DOHH2 (cell line): ENCODE data around the gene ALAS1.
"Not testable (repeated sequence)": the region's sequence is repeated elsewhere in the genome, so short reads cannot be mapped to it uniquely, and the experiment has no call there.

ENCODE experiments used
- H3F3A ChIP-seq: fragments of 200-600 bp; sonication (generic), shearing (Covaris generic); 2 replicates; pipeline ENCODE4 v1.6.0; 2016; ENCODE audit warnings: antibody characterized with exemption, mild to moderate bottlenecking; ENCODE audit not compliant: control insufficient read depth, insufficient read depth
- H3K27ac ChIP-seq: fragments of 200-600 bp; sonication (generic); 2 replicates; pipeline ENCODE4 v1.5.1; 2014; ENCODE audit warnings: low read depth, mild to moderate bottlenecking, low read length, moderate library complexity
- H3K27me3 ChIP-seq: fragments of 200-600 bp; sonication (generic); 2 replicates; pipeline ENCODE4 v1.6.1; 2014; ENCODE audit warnings: mild to moderate bottlenecking, low read length, mixed read lengths; ENCODE audit not compliant: control insufficient read depth
- H3K36me3 ChIP-seq: fragments of 200-600 bp; sonication (generic); 2 replicates; pipeline ENCODE4 v1.6.1; 2014; ENCODE audit warnings: mild to moderate bottlenecking, low read length, moderate library complexity, mixed read lengths; ENCODE audit not compliant: control insufficient read depth
- H3K4me1 ChIP-seq: fragments of 200-600 bp; sonication (generic); 2 replicates; pipeline ENCODE4 v1.6.1; 2014; ENCODE audit warnings: mild to moderate bottlenecking, low read length, mixed read lengths; ENCODE audit not compliant: control insufficient read depth
- H3K4me2 ChIP-seq: fragments of 200-600 bp; sonication (generic); 2 replicates; pipeline ENCODE4 v1.6.0; 2014; ENCODE audit warnings: mild to moderate bottlenecking, low read length, moderate library complexity
- H3K4me3 ChIP-seq: fragments of 200-600 bp; sonication (generic); 2 replicates; pipeline ENCODE4 v1.5.1; 2014; ENCODE audit warnings: mild to moderate bottlenecking, low read length, mixed read lengths
- H3K79me2 ChIP-seq: fragments of 200-600 bp; sonication (generic); 2 replicates; pipeline ENCODE4 v1.6.1; 2014; ENCODE audit warnings: mild to moderate bottlenecking, low read length, mixed read lengths; ENCODE audit not compliant: control insufficient read depth
- H3K9me2 ChIP-seq: fragments of 200-600 bp; sonication (generic); replicated peaks from 2 replicates; pipeline ENCODE4 v1.6.1; 2014; ENCODE audit warnings: mild to moderate bottlenecking, low read length, mixed read lengths; ENCODE audit not compliant: control insufficient read depth
- H3K9me3 ChIP-seq: fragments of 200-600 bp; sonication (generic); 2 replicates; pipeline ENCODE4 v1.6.1; 2014; ENCODE audit warnings: antibody characterized with exemption, low read length, mixed read lengths; ENCODE audit not compliant: control insufficient read depth, insufficient read depth
- H4K20me1 ChIP-seq: fragments of 200-600 bp; sonication (generic); 2 replicates; pipeline ENCODE4 v1.6.0; 2014; ENCODE audit warnings: low read depth, mild to moderate bottlenecking, antibody characterized with exemption, low read length, moderate library complexity; ENCODE audit not compliant: control insufficient read depth, insufficient read depth
- CTCF ChIP-seq: fragments of 200-600 bp; sonication (generic); IDR thresholded peaks from one replicate; pipeline ENCODE4 v1.5.1; 2014; ENCODE audit warnings: antibody characterized with exemption, mild to moderate bottlenecking, low read depth, low read length; ENCODE audit not compliant: poor library complexity, severe bottlenecking
- EZH2phosphoT487 ChIP-seq: fragments of 200-600 bp; sonication (generic); IDR thresholded peaks from 2 replicates; pipeline ENCODE4 v1.6.1; 2017; ENCODE audit warnings: borderline replicate concordance, mild to moderate bottlenecking, antibody characterized with exemption, low read length, moderate library complexity, mixed read lengths

The ALAS1 gene

GRCh38 chr3:52177701-52178042, 20.3 kb upstream of the ALAS1 start:
- Histone ChIP-seq H3K9me2 (no peaks in the 10 kb centered on the region), H3K27me3 (no peaks in the 10 kb centered on the region), H3K4me3 (no peak overlapping the region), H3K27ac (no peak overlapping the region), H3K36me3 (no peaks in the 10 kb centered on the region), H3F3A (no peaks in the 10 kb centered on the region), H3K4me1 (peaks cover 3% of the 10 kb centered on the region; the same call in 1 of the 2 replicates), H4K20me1 (no peaks in the 10 kb centered on the region), H3K9me3 (no peaks in the 10 kb centered on the region), H3K4me2 (no peak overlapping the region), H3K79me2 (no peaks in the 10 kb centered on the region)
- TF ChIP-seq EZH2phosphoT487 (no peak), CTCF (no peak)

- not testable (repeated sequence) for H3K9me2 ChIP-seq, H3K27ac ChIP-seq, H3F3A ChIP-seq, H3K4me1 ChIP-seq, H3K4me3 ChIP-seq, H3K79me2 ChIP-seq, H3K4me2 ChIP-seq, H4K20me1 ChIP-seq, H3K9me3 ChIP-seq, H3K27me3 ChIP-seq, H3K36me3 ChIP-seq
Observed at GRCh38 chr3:52178126-52178525, 19.8 kb upstream of the ALAS1 start.

- Histone ChIP-seq H3K27me3 (no peaks in the 10 kb centered on the region), H3K4me1 (peaks cover 3% of the 10 kb centered on the region; the same call in 1 of the 2 replicates), H3K9me2 (no peaks in the 10 kb centered on the region), H3K27ac (no peak overlapping the region), H3K36me3 (no peaks in the 10 kb centered on the region), H3K4me2 (no peak overlapping the region), H3F3A (no peaks in the 10 kb centered on the region), H3K4me3 (no peak overlapping the region), H3K9me3 (no peaks in the 10 kb centered on the region), H3K79me2 (no peaks in the 10 kb centered on the region), H4K20me1 (no peaks in the 10 kb centered on the region)
- TF ChIP-seq EZH2phosphoT487 = no peak
- TF ChIP-seq CTCF = no peak
Observed at GRCh38 chr3:52178537-52178936, 19.4 kb upstream of the ALAS1 start.

- Histone ChIP-seq H3K27me3 (no peaks in the 10 kb centered on the region), H3K79me2 (no peaks in the 10 kb centered on the region), H3K4me3 (no peak overlapping the region), H3K4me1 (peaks cover 3% of the 10 kb centered on the region; the same call in 1 of the 2 replicates), H4K20me1 (no peaks in the 10 kb centered on the region), H3K36me3 (no peaks in the 10 kb centered on the region), H3K9me2 (no peaks in the 10 kb centered on the region), H3K27ac (no peak overlapping the region), H3K9me3 (no peaks in the 10 kb centered on the region), H3F3A (no peaks in the 10 kb centered on the region), H3K4me2 (no peak overlapping the region)
- TF ChIP-seq EZH2phosphoT487 (no peak), CTCF (no peak)
Observed at GRCh38 chr3:52181543-52181942, 16.4 kb upstream of the ALAS1 start.
